Hypothalamus (tissue), 51 donors: ENCODE data around the gene CLCN4.

ENCODE experiments used
- DNase-seq, 51 donors: peaks; one replicate each; lab custom pipeline; 2025; lab: John Stamatoyannopoulos, UW

Gene CLCN4

GRCh38 chrX:10156199-10157031, at the start of gene CLCN4:
Gene CLCN4 (plus strand): TSS chrX:10156975. CDS start chrX:10185033, 28,058 bp downstream.
- DNase-seq, result peak in 50 of 51 donors; percentile 1 to 82 (median 56)

DNA sequence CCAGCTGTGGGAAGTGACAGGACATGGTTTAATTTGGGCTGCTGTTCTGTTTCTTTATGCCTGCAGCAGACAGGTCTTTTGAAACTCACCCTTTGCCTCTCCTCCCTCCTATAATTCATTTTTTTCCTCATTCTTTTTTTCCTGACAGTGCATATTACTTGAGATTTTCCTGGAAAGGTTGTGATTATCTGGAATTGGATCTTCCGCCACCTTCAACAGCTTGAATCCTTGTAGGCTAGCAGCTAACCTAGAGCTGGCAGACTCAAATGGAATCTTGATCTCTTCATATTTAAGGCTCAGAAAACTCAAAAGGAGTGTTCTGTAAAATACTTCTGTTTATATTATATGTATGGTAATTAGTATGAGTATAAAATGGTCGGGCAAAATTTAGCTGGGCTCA, 49.3 kb upstream of the CLCN4 start:
- DNase-seq, result no peak

- no peak for DNase-seq
These were observed 48.5 kb upstream of the CLCN4 start for GRCh38 chrX:10108288-10108687.

- peak in 34 of 51 donors; percentile 1 to 68 (median 30) for DNase-seq
These were observed 47.1 kb upstream of the CLCN4 start for GRCh38 chrX:10109695-10110094.

- no peak for DNase-seq
These were observed 46.3 kb upstream of the CLCN4 start for GRCh38 chrX:10110316-10110935.

DNA sequence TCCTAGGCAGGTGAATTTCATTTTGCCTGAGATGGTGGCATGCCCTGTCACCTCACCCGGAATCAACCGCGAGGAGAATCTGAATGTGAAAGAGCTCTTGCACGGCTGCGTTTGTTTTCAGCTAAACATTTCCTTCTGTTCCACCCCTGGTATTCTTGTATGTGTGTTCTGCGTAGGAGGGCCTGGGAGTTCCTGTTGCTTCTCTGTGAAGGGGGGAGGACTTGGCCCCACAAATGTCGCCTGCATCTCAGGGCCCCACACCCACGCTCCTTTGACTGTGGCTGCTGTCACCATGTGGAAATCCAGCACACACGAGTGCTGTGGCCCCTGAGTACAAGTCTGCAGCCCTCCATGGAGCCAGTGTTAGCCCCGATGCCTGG, 45.8 kb upstream of the CLCN4 start:
- no peak for DNase-seq

DNA sequence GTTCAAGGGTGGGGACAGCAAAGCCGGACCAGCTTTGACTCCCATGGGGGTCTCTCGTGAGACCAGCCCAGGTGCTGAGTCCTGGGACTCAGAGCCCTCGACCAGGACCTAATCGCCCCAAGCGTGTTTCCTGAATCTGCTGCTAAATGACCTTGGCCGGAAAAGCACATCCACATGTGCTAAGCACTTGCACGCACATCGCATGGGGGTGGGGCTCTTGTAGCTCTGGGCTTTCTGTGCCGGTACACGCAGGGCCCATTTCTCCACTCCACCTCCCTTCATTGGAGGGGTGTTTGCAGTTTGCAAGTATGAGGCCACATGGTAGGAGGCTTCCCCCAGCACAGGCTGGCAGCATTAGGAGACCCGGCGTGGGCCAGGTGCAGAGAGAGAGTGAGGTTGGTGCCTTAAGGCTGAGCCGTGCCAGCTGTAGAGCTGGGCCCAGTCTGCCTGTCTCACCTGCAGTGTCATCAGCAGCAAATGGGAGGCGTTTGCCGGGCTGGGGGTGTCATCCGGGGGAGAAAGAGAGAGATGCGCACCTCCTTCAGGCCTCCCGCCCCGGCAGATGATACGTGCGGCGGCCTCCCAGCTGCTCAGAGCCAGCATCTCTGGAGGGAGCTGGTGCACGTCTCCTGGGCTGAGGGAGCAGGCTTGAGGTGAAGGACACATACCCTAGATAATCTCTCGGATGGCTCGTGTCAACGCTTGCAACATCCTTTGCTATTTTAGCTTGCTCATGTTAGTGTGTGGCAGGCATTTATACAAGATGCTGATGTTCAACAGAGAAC, 45.2 kb upstream of the CLCN4 start:
- peak in 4 of 51 donors; percentile 3 to 37 (median 14) for DNase-seq

GRCh38 chrX:10112510-10112909, 44.3 kb upstream of the CLCN4 start:
- no peak for DNase-seq

GRCh38 chrX:10115082-10115481, 41.7 kb upstream of the CLCN4 start:
- no peak for DNase-seq

DNA sequence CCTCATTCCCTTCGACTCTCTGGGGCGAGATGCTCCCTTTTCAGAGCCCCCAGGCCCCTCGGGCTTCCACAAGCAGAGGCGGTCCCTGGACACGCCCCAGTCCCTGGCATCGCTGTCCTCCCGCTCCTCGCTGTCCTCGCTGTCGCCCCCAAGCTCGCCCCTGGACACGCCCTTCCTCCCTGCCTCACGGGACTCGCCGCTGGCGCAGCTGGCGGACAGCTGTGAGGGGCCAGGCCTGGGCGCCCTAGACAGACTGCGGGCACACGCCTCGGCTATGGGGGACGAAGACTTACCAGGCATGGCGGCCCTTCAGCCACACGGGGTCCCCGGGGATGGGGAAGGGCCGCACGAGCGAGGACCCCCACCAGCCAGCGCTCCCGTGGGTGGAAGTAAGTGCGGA, 39.5 kb upstream of the CLCN4 start:
- DNase-seq, result no peak

DNA sequence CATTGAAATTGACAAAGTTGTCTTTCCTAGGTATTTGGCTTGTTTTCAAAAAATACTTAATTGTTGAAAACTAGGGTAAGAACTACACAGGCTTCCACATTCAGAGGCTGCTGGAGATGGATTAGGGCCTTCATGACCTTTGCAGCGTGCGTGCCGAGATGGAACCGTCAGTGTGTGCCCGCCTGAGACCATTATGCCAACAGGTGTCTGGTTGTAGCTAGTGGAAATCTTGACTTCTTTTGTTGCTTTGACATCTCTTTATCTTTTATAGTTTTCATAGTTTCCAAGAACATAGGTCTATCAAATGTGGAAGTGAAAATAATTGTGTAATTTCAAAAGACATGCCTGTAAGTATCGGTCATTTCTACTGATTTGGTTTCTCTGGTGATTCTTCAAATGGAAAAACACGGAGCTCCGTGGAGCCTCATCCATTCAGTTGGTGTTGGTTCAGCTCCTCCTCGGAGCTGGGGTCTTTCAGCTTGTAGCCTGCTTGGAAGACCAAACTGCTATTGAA, 38.9 kb upstream of the CLCN4 start:
- no peak for DNase-seq

- no peak for DNase-seq
These were observed 38.2 kb upstream of the CLCN4 start for GRCh38 chrX:10118530-10118929.

DNA sequence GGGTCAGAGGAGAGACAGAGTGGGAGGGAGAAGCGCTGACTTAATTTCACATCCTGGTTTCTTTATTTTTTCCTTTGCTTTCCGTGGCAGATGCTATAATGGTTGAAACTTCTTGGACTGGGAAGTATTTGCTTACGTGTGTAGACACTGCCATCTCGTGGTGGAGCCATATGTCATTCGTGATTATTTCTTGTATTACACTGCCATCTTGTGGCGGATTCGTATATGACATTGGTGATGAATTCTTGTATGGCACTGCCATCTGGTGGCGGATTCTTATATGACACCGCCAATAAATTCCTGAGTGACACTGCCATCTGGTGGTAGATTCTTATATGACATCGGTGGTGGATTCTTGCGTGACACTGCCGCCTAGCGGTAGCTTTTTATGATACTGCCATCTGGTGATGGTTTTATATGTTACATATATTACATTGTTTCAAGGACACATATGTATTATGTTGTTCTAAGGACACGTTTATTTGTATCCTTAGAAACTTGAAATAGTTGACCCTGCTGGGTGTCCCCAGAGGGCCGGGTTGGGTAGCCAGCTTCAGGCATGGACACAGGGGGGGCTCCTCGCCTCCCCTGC, 37.3 kb upstream of the CLCN4 start:
- peak in 49 of 51 donors; percentile 1 to 84 (median 32) for DNase-seq

GRCh38 chrX:10120331-10120730, 36.4 kb upstream of the CLCN4 start:
- no peak for DNase-seq

GRCh38 chrX:10120828-10121227, 35.9 kb upstream of the CLCN4 start:
- no peak for DNase-seq

GRCh38 chrX:10121787-10122186, 35.0 kb upstream of the CLCN4 start:
- no peak for DNase-seq

GRCh38 chrX:10124506-10125247, 32.1 kb upstream of the CLCN4 start:
- no peak for DNase-seq

GRCh38 chrX:10125248-10125615, 31.5 kb upstream of the CLCN4 start:
- DNase-seq, result no peak

- DNase-seq, result no peak
These were observed 30.7 kb upstream of the CLCN4 start for GRCh38 chrX:10126044-10126443.

DNA sequence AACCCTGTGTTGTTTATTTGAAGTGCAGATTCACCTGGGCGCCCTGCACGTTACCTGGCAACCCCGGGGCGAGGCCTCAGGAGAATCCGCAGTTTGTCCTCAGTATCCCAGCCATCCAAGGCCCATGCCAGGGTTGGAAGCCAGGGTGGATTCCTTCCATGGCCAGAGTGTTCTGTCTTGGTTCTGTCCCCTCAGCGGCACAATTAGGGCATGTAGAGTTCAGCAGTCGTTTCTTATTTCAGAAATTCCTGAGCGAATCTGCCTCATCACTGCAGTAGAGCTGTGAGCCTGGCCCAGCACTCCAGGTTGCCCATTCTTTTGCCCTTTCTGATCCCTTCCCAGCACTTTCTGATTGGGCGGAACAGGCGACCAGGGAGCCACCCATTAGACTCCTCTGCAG, 29.9 kb upstream of the CLCN4 start:
- DNase-seq, result no peak
